MCF 10A (cell line): Measurements from ENCODE around the gene TRAPPC1. TPM values are rescaled to one million over a fixed set of nuclear protein-coding genes. Genes with fewer than 3 reads are reported as not detected.

ENCODE experiments used
- BruUV-seq: library from RNA; stranded (reverse); fragments of 400-500 nt; replicated peaks from 2 replicates; lab custom pipeline; 2021; lab: Mats Ljungman, UMichigan
- CTCF ChIA-PET: fragments of 300-600 bp; sonication (Branson Sonifier 250); formaldehyde crosslinking; extraction: SDS; loops from one replicate; lab custom pipeline; 2021; ENCODE audit warnings: antibody characterized with exemption, inconsistent platforms; lab: Yijun Ruan, JAX
- POLR2A ChIA-PET: fragments of 300-600, 350-650 bp; sonication (Branson Sonifier 250); formaldehyde crosslinking; extraction: SDS; loops from one replicate; lab custom pipeline; 2020; ENCODE audit warnings: antibody characterized with exemption, inconsistent platforms; lab: Yijun Ruan, JAX
- DNase-seq: peaks from one replicate; pipeline ENCODE4 v3.0.0-alpha.2; 2018; ENCODE audit not compliant: unreplicated experiment
- H3K27ac Mint-ChIP-seq: one replicate; pipeline ENCODE4 v1.8.0; 2022; ENCODE audit warnings: mild to moderate bottlenecking, low read depth, mixed read lengths; ENCODE audit not compliant: unreplicated experiment
- H3K27me3 Mint-ChIP-seq: one replicate; pipeline ENCODE4 v1.8.0; 2022; ENCODE audit warnings: mixed read lengths; ENCODE audit not compliant: insufficient read depth, unreplicated experiment
- H3K36me3 Mint-ChIP-seq: one replicate; pipeline ENCODE4 v1.8.0; 2022; ENCODE audit warnings: mild to moderate bottlenecking, moderate library complexity, mixed read lengths; ENCODE audit not compliant: insufficient read depth, unreplicated experiment
- H3K4me1 Mint-ChIP-seq: one replicate; pipeline ENCODE4 v1.8.0; 2022; ENCODE audit warnings: mixed read lengths; ENCODE audit not compliant: insufficient read depth, unreplicated experiment
- H3K4me3 Mint-ChIP-seq: one replicate; pipeline ENCODE4 v1.8.0; 2022; ENCODE audit warnings: mild to moderate bottlenecking, moderate library complexity, mixed read lengths; ENCODE audit not compliant: unreplicated experiment
- H3K9me3 Mint-ChIP-seq: one replicate; pipeline ENCODE4 v1.8.0; 2022; ENCODE audit warnings: mixed read lengths; ENCODE audit not compliant: unreplicated experiment
- intact Hi-C: fragments of 100-400 bp; cut with micrococcal nuclease; formaldehyde crosslinking; loops from 2 replicates; pipeline ENCODE4 v1.14.1; 2022
- total RNA-seq: library from RNA; stranded (reverse); gene quantifications from 2 replicates; pipeline ENCODE4 v1.2.3, GENCODE V29; 2022
- TF ChIP-seq, protein P1 (sequence below): fragments of 200-600 bp; IDR thresholded peaks from one replicate; pipeline ENCODE4 v1.8.0; 2022; ENCODE audit warnings: antibody characterized with exemption, mild to moderate bottlenecking; ENCODE audit not compliant: unreplicated experiment

Gene TRAPPC1
- total RNA-seq, 1 experiment from 2014 or later: 80.0 TPM

DNA sequence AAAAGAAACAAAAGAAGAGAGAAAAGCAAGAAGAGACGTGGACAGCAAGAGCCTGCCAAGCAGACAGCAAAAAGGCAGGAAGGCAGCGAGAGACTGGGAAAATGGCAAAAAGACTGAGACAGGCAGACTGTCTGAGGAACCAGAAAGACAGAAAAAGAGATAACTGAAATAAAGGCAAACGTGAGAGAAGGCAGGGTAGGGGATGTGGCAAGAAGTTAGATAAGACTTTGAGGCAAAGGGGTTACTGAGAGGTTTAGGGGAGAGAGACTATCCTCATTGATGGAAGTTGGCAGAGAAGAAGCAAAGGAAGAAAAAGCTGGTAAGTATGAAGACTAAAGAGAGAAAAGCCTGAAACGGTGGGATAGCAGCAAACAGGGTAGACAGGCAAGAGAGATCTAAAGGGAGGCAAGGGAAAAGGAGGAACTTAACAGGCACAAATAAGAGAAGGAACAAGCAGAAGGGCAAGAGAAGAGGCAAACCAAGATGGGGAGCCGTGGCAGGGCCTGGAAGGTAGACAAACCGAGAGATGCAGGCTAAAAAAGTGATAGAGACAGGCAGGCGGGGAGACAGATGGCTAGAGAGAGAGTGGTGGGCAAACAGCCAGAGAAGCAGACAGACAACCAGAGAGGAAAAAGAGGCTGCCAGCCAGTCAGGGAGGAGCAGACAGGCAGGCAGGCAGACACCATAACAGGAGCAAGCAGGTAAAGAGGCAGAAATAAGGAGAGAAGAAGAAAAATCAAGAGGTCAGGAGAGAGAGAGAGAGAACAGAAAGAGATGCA lies 50.3 kb downstream of the TRAPPC1 start:
- TF ChIP-seq, protein P1, sequence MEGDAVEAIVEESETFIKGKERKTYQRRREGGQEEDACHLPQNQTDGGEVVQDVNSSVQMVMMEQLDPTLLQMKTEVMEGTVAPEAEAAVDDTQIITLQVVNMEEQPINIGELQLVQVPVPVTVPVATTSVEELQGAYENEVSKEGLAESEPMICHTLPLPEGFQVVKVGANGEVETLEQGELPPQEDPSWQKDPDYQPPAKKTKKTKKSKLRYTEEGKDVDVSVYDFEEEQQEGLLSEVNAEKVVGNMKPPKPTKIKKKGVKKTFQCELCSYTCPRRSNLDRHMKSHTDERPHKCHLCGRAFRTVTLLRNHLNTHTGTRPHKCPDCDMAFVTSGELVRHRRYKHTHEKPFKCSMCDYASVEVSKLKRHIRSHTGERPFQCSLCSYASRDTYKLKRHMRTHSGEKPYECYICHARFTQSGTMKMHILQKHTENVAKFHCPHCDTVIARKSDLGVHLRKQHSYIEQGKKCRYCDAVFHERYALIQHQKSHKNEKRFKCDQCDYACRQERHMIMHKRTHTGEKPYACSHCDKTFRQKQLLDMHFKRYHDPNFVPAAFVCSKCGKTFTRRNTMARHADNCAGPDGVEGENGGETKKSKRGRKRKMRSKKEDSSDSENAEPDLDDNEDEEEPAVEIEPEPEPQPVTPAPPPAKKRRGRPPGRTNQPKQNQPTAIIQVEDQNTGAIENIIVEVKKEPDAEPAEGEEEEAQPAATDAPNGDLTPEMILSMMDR: no peak
- no peak overlapping the region for H3K27ac Mint-ChIP-seq
- peaks cover under 1% of the 10 kb centered on the region for H3K4me1 Mint-ChIP-seq
- no peaks in the 10 kb centered on the region for H3K9me3 Mint-ChIP-seq
- no TSS peak for BruUV-seq
- POLR2A ChIA-PET: no interaction called here
- CTCF ChIA-PET: interaction anchor here (0.6 kb wide), 1 partner anchor 194 kb away, joined by 3 read pairs; the partner anchor contains the start of gene TP53
- DNase-seq: no peak
- no peaks in the 10 kb centered on the region for H3K36me3 Mint-ChIP-seq
- intact Hi-C loops: no loop called here
- no peaks in the 10 kb centered on the region for H3K27me3 Mint-ChIP-seq
- no peak overlapping the region for H3K4me3 Mint-ChIP-seq

Other genes starting within 250 kb of the TRAPPC1 start
- 131 and 181 TPM in 2 replicates for gene TP53, start 244.5 kb downstream of the TRAPPC1 start, total RNA-seq
- gene WRAP53, start 243.5 kb downstream of the TRAPPC1 start, total RNA-seq: 10.7 and 11.7 TPM in 2 replicates
- gene EFNB3, start 226.7 kb downstream of the TRAPPC1 start, total RNA-seq: 1.3 and 1.4 TPM in 2 replicates
- 0.05 and 0.12 TPM in 2 replicates for gene DNAH2, start 214.2 kb downstream of the TRAPPC1 start, total RNA-seq
- gene KDM6B, start 97.7 kb downstream of the TRAPPC1 start, total RNA-seq: 37.9 and 39.8 TPM in 2 replicates
- gene TMEM88, start 76.9 kb downstream of the TRAPPC1 start, total RNA-seq: 3.5 and 4.4 TPM in 2 replicates
- gene NAA38, start 74.4 kb downstream of the TRAPPC1 start, total RNA-seq: 70.2 and 83.4 TPM in 2 replicates
- 23.1 and 23.2 TPM in 2 replicates for gene CYB5D1, start 73.9 kb downstream of the TRAPPC1 start, total RNA-seq
- gene CHD3, start 43.2 kb downstream of the TRAPPC1 start, total RNA-seq: 78.5 and 87.1 TPM in 2 replicates
- 5.6 and 7.4 TPM in 2 replicates for gene RNF227, start 15.7 kb downstream of the TRAPPC1 start, total RNA-seq
- gene KCNAB3, start 2.1 kb downstream of the TRAPPC1 start, total RNA-seq: 4.2 and 10.0 TPM in 2 replicates
- gene CNTROB, start 260 bp upstream of the TRAPPC1 start, total RNA-seq: 31.5 and 39.2 TPM in 2 replicates
- not detected in 2 replicates for gene GUCY2D, start 70.7 kb upstream of the TRAPPC1 start, total RNA-seq
- gene ALOX15B, start 107.1 kb upstream of the TRAPPC1 start, total RNA-seq: 18.5 and 27.6 TPM in 2 replicates
- gene ALOX12B, start 155.8 kb upstream of the TRAPPC1 start, total RNA-seq: 1.3 TPM in 1 of 2 replicates, not detected in the other
- 13.1 and 14.1 TPM in 2 replicates for gene ALOXE3, start 186.6 kb upstream of the TRAPPC1 start, total RNA-seq
- gene HES7, start 192.2 kb upstream of the TRAPPC1 start, total RNA-seq: 5.8 and 5.9 TPM in 2 replicates
- 165 and 190 TPM in 2 replicates for gene PER1, start 220.5 kb upstream of the TRAPPC1 start, total RNA-seq
- 37.7 and 42.8 TPM in 2 replicates for gene VAMP2, start 231.0 kb upstream of the TRAPPC1 start, total RNA-seq
- gene TMEM107, start 244.4 kb upstream of the TRAPPC1 start, total RNA-seq: 7.6 and 8.4 TPM in 2 replicates